Esophagus muscularis mucosa (tissue), 4 donors: Measurements from ENCODE around the gene ARSA. TPM values are rescaled to one million over a fixed set of nuclear protein-coding genes. Genes with fewer than 3 reads are reported as not detected.

ENCODE experiments used
- DNase-seq: peaks from one replicate; pipeline ENCODE4 v3.0.0-alpha.2; 2017; ENCODE audit errors: extremely low spot score
- H3K27ac ChIP-seq, 4 donors: fragments of 200-600 bp; sonication (generic); replicated peaks in 1 of 4; 1 replicate in 3 of 4; 2 replicates in 1 of 4; pipeline ENCODE4 v1.5.1; 2016 to 2019; ENCODE audit warnings: mild to moderate bottlenecking in 1 of 4
- H3K27me3 ChIP-seq, 4 donors: fragments of 200-600 bp; sonication (generic); one replicate each; pipeline versions ENCODE4 v1.5.1 to v1.6.0; 2016 to 2019
- H3K36me3 ChIP-seq, 4 donors: fragments of 200-600 bp; sonication (generic); one replicate each; pipeline ENCODE4 v1.5.1; 2016 to 2019
- H3K4me1 ChIP-seq, 4 donors: fragments of 200-600 bp; sonication (generic); one replicate each; pipeline ENCODE4 v1.5.1; 2016 to 2019
- H3K4me3 ChIP-seq, 4 donors: fragments of 200-600 bp; sonication (generic); 1 replicate in 2 of 4; 2 replicates in 2 of 4; pipeline ENCODE4 v1.5.1; 2016 to 2019; ENCODE audit warnings: mild to moderate bottlenecking in 4 of 4, moderate library complexity in 1 of 4
- H3K9me3 ChIP-seq, 4 donors: fragments of 200-600 bp; sonication (generic); 1 replicate in 3 of 4; 2 replicates in 1 of 4; pipeline ENCODE4 v1.5.1; 2016 to 2019
- EP300 ChIP-seq: sonication (generic); formaldehyde crosslinking; IDR thresholded peaks from one replicate; pipeline ENCODE4 v1.6.1; 2017; ENCODE audit warnings: antibody characterized with exemption
- POLR2A ChIP-seq: fragments of 450-650 bp; IDR thresholded peaks from one replicate; pipeline ENCODE4 v1.6.1; 2017; ENCODE audit warnings: antibody characterized with exemption, moderate library complexity, mild to moderate bottlenecking, low read depth
- POLR2AphosphoS5 ChIP-seq, 2 donors: sonication (generic); formaldehyde crosslinking; IDR thresholded peaks; one replicate each; pipeline ENCODE4 v1.6.1; 2017; ENCODE audit warnings: antibody characterized with exemption in 2 of 2
- WGBS: methylation state at CpG from one replicate; pipeline ENCODE4 v1.1.5; 2018; 5-methylcytosine and 5-hydroxymethylcytosine counted together
- intact Hi-C: fragments of 100-400 bp; cut with DNase I; formaldehyde crosslinking; loops from one replicate; pipeline ENCODE4 v1.15.1; 2023
- total RNA-seq, 4 donors: library from RNA; depleted of rRNA; stranded (reverse); fragments of >200 nt; gene quantifications; one replicate each; pipeline versions ENCODE4 v1.1.0 to v1.2.1, GENCODE V29; 2016
- TF ChIP-seq, protein P1 (sequence below), 3 experiments: fragments of 200-600 bp in 2 of 3; fragments of 450-650 bp in 1 of 3; sonication (generic) in 2 of 3; IDR thresholded peaks; one replicate each; pipeline ENCODE4 v1.5.1; 2017 to 2019; ENCODE audit warnings: antibody characterized with exemption in 3 of 3, mild to moderate bottlenecking in 2 of 3, moderate library complexity in 1 of 3

Gene ARSA
- total RNA-seq, 4 donors from 2014 or later = 24.5 to 49.4 (median 28.8) TPM

DNA sequence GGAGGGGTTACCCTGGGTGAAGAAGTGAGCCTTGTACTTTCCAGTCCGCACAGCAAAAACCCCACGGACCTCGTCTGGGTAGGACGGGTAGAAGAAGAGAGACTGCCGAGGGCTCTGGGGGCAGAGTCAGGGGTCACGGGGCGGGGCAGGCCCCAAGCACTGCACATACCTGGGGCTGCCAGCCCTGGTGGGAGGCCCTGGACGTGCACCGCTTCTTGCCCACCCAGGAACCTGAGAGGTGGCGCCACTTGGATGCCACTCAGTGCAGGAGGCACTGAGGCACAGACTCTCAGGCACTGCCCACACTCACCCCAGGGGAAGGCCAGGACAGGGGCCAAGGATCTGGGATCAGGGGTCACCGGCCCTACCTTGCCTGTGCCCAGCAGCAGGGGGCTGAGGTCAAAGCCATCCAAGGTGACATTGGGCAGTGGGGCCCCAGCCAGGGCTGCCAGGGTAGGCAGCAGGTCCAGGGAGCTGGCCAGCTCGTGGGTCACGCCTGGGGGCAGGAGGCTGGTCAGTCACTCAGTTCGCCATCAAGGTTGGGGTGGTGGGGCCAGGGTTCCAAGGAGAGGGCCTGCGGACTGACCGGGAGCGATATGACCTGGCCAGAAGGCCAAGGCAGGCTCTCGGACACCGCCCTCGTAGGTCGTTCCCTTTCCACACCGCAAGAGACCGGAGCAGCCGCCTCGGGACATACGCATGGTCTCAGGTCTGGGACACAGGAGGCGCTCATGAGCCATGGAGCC is 2.2 kb downstream of the ARSA start:
- WGBS = 90% methylated on average over 12 of the region's 27 CpGs
- Histone ChIP-seq H3K36me3 (peaks cover 0 to 17% (median 15%) of the 10 kb centered on the region in 4 donors), H3K9me3 (no peaks in the 10 kb centered on the region), H3K4me1 (peaks cover 31 to 51% (median 39%) of the 10 kb centered on the region in 4 donors), H3K27me3 (peaks cover 0 to 16% (median 2%) of the 10 kb centered on the region in 4 donors), H3K27ac (no peak overlapping the region), H3K4me3 (no peak overlapping the region)
- no peak for DNase-seq
- intact Hi-C loops = loop anchor here (5.0 kb wide), 1 partner anchor 72 kb away; no protein-coding TSS in a partner anchor
- TF ChIP-seq EP300 (no peak), POLR2AphosphoS5 (IDR thresholded peaks at IDR 0.05) (no peak), POLR2A (no peak)
- TF ChIP-seq, protein P1, sequence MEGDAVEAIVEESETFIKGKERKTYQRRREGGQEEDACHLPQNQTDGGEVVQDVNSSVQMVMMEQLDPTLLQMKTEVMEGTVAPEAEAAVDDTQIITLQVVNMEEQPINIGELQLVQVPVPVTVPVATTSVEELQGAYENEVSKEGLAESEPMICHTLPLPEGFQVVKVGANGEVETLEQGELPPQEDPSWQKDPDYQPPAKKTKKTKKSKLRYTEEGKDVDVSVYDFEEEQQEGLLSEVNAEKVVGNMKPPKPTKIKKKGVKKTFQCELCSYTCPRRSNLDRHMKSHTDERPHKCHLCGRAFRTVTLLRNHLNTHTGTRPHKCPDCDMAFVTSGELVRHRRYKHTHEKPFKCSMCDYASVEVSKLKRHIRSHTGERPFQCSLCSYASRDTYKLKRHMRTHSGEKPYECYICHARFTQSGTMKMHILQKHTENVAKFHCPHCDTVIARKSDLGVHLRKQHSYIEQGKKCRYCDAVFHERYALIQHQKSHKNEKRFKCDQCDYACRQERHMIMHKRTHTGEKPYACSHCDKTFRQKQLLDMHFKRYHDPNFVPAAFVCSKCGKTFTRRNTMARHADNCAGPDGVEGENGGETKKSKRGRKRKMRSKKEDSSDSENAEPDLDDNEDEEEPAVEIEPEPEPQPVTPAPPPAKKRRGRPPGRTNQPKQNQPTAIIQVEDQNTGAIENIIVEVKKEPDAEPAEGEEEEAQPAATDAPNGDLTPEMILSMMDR (IDR thresholded peaks at IDR 0.05) = no peak

DNA sequence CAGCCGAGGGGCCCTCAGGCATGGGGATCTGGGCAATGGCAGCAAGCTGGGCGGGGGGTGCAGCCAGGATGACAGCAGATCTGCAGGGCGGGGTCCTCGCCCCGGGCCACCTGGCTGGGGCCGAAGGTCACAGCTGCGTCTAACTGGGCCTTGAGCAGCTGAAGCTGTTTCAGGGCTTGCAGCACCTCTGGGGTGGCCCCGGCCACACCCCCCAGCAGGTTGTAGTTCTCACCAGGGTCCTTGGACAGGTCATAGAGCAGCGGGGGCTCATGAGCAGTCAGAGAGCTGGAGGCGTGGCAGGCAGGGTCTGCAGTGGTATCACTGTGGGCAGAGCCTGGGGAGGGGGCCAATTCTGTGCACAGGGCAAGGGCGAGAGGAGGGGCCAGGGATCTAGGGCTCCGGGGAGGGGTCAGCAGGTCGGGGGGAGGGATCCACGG is 2.8 kb downstream of the ARSA start:
- intact Hi-C loops = loop anchor here (5.0 kb wide), 1 partner anchor 72 kb away; no protein-coding TSS in a partner anchor
- 75% methylated on average over 12 of the region's 14 CpGs for WGBS
- TF ChIP-seq POLR2A = no peak
- no peak for TF ChIP-seq POLR2AphosphoS5 (IDR thresholded peaks at IDR 0.05)
- TF ChIP-seq, protein P1 (IDR thresholded peaks at IDR 0.05) = no peak
- no peak for TF ChIP-seq EP300

DNA sequence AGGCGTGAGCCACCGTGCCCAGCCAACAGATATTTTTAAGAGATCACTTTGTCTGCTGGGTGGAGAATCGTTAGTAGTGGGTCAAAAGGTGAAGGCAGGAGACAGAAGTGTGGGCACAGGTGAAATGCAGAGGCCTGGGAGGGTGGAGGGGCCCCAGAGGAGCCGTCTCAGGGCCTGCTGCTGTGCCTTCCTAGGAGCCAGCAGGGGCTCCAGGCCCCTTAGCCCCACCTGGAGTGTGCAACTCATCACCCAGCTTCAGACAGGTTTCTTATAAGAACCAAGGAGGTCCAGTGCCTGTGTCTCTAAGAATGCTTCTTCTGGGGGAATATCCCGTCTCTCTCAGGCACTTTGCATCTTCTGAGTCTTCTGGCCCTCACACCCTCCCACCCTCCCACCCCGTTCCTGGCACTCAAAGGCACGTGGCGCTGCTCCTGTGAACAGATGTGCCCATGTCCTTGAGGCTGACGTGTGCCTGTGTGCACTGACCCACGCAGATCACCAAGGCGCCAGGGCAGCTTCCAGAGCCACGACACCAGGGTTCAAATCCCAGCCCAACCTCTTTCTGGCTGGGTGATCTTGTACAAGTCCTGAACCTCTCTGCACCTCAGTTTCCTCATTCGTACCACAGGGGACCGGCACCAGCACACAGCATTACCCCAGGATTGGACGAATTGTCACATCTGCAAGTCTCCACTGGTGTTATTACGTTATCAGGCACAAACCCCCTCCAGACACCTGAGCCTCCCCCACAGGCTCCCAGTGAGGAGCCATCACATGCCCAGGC is 3.4 kb downstream of the ARSA start:
- no peak for DNase-seq
- TF ChIP-seq, protein P1 (IDR thresholded peaks at IDR 0.05) = no peak
- TF ChIP-seq EP300 = no peak
- TF ChIP-seq POLR2A = no peak
- no peak for TF ChIP-seq POLR2AphosphoS5 (IDR thresholded peaks at IDR 0.05)
- Histone ChIP-seq H3K4me1 (peaks cover 42 to 63% (median 50%) of the 10 kb centered on the region in 4 donors), H3K9me3 (no peaks in the 10 kb centered on the region), H3K27ac (no peak overlapping the region), H3K27me3 (peaks cover 0 to 26% (median 4%) of the 10 kb centered on the region in 4 donors), H3K4me3 (no peak overlapping the region), H3K36me3 (peaks cover 0 to 17% (median 15%) of the 10 kb centered on the region in 4 donors)
- intact Hi-C loops = loop anchor here (5.0 kb wide), 3 partner anchors 42 to 82 kb away; partner anchors contain the start of gene CHKB
- 78% methylated on average over 16 of the region's 16 CpGs for WGBS

More for the DNA sequence above, 2.8 kb downstream of the ARSA start:
- H3K9me3 ChIP-seq = no peaks in the 10 kb centered on the region
- DNase-seq = no peak
- no peak overlapping the region for H3K4me3 ChIP-seq
- no peak overlapping the region for H3K27ac ChIP-seq
- peaks cover 0 to 20% (median 4%) of the 10 kb centered on the region in 4 donors for H3K27me3 ChIP-seq
- H3K4me1 ChIP-seq = peaks cover 37 to 57% (median 45%) of the 10 kb centered on the region in 4 donors
- H3K36me3 ChIP-seq = peaks cover 0 to 17% (median 15%) of the 10 kb centered on the region in 4 donors

DNA sequence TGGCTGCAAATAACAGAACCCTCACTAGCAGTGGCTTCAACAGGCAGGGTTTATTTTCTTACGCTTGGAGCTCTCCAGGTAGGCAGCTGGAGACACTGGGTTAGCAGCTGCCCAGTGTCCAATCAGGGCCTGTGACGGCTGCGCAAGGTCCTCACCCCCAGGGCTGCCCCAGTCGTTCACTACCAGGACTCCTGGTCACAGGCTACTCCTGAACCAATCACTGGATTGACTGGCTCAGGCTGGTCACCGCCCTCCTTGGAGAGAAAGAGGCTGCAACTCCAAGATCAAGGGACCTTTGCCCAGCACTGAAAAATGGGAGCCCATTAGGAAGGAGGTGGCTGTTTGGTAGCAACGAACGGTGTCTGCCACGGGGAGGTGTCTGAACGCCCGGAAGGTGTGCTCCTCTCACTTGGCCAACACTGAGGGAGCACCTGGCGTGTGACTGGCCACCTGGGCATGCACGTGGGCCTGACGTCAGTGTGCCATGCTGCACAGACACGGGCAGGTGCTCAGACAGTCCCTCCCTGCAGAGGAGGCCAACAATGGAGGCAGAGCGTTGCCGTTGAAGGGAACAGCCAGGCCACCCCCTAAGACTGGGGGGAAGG is 5.1 kb downstream of the ARSA start:
- Histone ChIP-seq H3K27ac (peak overlapping the region in 1 of 4 donors; percentile 34), H3K4me1 (peaks cover 35 to 54% (median 42%) of the 10 kb centered on the region in 4 donors), H3K4me3 (no peak overlapping the region), H3K27me3 (peaks cover 0 to 42% (median 4%) of the 10 kb centered on the region in 4 donors), H3K9me3 (no peaks in the 10 kb centered on the region), H3K36me3 (peaks cover 0 to 17% (median 15%) of the 10 kb centered on the region in 4 donors)
- DNase-seq = no peak
- TF ChIP-seq, protein P1 (IDR thresholded peaks at IDR 0.05) = no peak
- TF ChIP-seq EP300 (no peak), POLR2A (no peak), POLR2AphosphoS5 (IDR thresholded peaks at IDR 0.05) (no peak)
- WGBS = 72% methylated on average over 12 of the region's 16 CpGs
- intact Hi-C loops = loop anchor here (5.0 kb wide), 2 partner anchors 41 to 81 kb away; partner anchors contain the start of gene CHKB
